GM19035 (cell line): ENCODE data around the gene CRABP2.

Experiments
- ATAC-seq: cut with Tn5 transposase; IDR thresholded peaks from one replicate; pipeline ENCODE4 v1.9.1; 2021; ENCODE audit not compliant: unreplicated experiment

CRABP2 gene

DNA sequence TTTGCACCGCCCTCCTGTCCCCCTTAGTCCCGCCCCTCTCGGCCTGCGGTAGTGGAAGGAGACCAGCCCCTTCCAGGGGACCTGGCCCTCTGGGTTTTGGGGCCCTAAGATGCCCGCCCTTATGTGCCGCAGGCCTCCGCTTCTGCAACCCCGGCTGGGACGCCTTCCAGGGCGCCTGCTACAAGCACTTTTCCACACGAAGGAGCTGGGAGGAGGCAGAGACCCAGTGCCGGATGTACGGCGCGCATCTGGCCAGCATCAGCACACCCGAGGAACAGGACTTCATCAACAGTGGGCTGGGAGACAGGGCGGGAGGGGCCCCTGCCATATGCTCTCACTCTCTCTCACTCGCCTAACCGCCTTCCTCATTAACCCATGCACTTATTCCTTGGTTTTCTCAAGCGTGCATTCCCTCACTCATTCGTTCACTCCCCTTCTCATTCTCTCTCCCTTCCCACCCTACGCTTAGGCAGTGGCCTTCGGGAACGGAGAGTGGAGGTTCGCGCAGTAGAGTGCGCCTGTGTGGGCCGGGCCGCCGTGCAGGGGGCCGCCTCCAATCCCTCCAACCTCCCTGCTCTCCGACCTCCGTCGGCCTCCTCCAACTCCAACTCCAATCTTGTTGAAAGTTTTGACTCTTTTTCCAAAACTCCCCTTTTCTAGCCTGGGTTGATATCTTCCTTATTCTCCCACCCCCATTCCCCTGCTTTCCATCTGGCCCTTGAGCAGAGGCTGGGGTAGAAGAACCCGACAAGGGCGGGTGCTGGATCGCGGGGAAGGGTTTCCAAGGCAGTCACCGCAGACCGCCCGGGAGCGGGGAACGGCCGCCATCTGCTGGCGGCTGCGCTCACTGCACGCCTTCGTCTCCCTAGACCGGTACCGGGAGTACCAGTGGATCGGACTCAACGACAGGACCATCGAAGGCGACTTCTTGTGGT is 48.3 kb downstream of the CRABP2 start:
- ATAC-seq: no peak

DNA sequence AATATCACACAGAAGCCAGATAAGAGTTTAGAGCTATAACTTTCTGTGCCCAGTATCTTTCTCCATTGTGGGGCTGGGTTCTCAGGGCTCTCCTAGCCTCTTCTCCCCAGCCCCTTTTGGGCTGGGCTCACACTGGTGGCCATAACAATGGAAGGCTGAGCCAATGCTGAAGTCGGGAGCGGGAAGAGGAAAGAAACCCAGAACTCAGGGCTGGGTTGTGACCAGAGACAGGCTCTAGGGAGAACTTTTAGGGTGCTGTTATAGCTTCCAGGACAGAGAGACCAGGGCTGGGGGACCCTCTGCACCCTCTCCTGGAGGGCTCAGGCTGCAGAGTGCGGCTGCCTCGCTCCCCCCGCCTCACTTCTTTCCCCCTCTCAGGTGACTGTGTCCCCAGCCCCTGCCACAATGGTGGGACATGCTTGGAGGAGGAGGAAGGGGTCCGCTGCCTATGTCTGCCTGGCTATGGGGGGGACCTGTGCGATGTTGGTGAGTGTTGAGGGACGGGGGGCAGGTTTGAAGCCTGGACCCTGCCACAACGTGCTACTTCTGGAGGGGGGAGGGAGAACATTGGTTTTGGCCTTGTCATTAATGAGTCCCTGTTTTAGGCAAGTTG is 49.4 kb downstream of the CRABP2 start:
- no peak for ATAC-seq

DNA sequence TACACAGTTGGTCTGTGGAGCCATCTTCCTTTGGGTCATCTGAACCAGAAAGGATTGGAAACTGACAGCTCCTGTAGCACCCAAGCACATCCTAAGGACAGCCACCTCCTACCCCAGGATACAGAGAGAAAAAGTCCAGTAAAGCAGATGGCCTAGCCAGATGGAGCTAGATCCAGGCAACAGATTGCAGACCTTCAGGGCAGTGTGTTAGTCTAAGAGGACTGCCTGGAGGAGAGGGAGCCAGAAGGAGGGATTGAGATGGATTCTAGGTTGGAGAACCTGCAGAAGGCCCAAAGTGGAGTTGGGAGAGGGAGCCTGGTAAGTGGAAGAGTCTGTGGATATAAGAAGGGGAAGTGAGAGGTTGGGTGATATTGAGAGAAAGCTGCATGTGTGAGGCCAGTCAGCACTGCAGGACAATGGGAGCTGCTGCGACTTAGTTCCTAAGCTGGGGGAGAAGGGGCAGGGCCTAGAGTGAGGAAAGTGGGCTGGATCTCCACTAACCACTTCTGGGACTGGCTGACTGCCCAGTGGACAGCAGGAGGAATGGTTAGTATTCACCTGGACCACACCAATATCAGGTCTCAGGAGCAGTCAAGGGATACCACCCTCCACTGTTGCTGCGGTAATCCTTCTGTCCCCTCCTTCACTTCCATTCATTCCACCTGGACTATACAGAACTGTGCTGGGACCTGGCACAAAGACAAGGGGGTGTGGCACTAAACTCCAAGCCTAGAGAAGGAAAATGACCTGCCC is 50.1 kb downstream of the CRABP2 start:
- ATAC-seq: no peak

DNA sequence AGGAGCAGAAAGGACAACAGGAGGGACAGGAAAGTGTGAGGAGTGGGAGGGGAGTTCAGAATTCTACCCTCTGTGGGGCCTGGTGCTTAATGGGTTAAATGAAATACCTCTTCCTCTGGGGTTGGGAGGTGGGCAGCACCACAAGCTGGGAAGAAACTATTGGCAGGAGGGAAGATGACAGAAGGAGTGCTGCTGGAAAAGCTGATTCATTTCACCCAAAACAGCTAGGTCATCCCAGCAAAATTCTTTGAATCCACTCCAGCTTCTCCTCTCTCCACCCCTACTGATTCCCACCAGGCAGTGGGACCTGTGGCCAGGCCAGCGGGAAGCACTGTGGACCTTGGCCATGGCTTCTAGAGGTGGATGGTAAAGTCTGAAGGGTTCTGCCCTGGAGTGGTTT is 50.7 kb downstream of the CRABP2 start:
- no peak for ATAC-seq

DNA sequence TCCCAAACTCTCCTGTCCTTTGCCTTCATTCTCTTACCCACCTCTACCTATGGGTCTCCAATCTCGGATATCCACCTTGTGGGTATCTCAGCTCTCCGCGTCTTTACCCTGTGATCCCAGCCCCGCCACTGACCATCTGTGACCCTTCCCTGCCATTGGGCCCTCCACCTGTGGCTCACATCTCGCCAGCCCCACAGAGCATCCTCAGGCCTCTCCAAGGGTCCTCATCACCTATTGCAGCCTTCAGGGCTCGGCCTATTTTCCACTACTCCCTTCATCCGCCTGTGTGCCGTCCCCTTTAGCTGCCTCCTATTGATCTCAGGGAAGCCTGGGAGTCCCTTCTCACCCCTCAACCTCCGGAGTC is 52.4 kb downstream of the CRABP2 start:
- no peak for ATAC-seq

DNA sequence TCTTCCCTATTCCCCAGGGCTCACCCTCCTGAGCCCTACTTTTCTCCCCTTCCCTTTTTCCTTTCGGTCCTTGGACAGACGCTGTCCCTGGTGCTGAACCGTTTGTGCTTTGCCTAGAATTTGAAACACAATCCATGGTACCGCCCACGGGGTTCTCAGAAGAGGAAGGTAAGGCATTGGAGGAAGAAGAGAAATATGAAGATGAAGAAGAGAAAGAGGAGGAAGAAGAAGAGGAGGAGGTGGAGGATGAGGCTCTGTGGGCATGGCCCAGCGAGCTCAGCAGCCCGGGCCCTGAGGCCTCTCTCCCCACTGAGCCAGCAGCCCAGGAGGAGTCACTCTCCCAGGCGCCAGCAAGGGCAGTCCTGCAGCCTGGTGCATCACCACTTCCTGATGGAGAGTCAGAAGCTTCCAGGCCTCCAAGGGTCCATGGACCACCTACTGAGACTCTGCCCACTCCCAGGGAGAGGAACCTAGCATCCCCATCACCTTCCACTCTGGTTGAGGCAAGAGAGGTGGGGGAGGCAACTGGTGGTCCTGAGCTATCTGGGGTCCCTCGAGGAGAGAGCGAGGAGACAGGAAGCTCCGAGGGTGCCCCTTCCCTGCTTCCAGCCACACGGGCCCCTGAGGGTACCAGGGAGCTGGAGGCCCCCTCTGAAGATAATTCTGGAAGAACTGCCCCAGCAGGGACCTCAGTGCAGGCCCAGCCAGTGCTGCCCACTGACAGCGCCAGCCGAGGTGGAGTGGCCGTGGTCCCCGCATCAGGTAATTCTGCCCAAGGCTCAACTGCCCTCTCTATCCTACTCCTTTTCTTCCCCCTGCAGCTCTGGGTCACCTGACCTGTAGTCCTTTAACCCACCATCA is 53.0 kb downstream of the CRABP2 start:
- no peak for ATAC-seq
